Neural cell (in vitro differentiated cells): ENCODE data around the gene LSM3.

Experiments used
- EP300 ChIP-seq: fragments of 450-650 bp; conservative IDR thresholded peaks from 2 replicates; pipeline ENCODE4 v1.6.1; 2014; ENCODE audit warnings: antibody characterized with exemption, mild to moderate bottlenecking, moderate library complexity; ENCODE audit not compliant: poor library complexity, severe bottlenecking
- RAD21 ChIP-seq: fragments of 450-650 bp; conservative IDR thresholded peaks from 2 replicates; pipeline ENCODE4 v1.6.1; 2014; ENCODE audit warnings: antibody characterized with exemption, mild to moderate bottlenecking, moderate library complexity
- TF ChIP-seq, protein P1 (sequence below): fragments of 450-650 bp; IDR thresholded peaks from 2 replicates; pipeline ENCODE4 v1.5.1; 2014; ENCODE audit warnings: antibody characterized with exemption, mild to moderate bottlenecking, moderate library complexity; ENCODE audit not compliant: poor library complexity, severe bottlenecking
- TF ChIP-seq, protein P2 (sequence below): IDR thresholded peaks from 2 replicates; pipeline ENCODE4 v1.6.1; 2012; ENCODE audit warnings: borderline replicate concordance

DNA sequence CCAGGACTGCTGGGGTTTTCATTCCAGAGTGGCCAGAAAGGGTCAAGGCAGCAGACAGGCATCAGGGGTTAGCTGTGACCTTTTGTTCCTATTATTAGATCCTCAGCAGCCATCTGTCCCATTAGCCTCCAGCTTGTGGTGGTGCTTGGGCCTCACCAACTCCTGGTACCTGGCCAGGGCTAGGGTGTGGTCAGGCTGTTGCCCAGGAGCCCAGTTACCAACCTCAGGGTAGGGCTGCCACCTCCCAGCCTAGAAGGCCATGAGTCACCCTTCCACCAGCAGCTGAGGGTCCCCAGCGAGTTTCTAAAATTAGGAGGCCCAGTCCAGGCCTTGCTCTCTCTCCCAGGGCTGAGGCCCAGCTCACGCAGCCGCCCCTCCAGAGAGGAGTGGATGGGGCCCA lies 41.6 kb upstream of the LSM3 start:
- TF ChIP-seq, protein P1, sequence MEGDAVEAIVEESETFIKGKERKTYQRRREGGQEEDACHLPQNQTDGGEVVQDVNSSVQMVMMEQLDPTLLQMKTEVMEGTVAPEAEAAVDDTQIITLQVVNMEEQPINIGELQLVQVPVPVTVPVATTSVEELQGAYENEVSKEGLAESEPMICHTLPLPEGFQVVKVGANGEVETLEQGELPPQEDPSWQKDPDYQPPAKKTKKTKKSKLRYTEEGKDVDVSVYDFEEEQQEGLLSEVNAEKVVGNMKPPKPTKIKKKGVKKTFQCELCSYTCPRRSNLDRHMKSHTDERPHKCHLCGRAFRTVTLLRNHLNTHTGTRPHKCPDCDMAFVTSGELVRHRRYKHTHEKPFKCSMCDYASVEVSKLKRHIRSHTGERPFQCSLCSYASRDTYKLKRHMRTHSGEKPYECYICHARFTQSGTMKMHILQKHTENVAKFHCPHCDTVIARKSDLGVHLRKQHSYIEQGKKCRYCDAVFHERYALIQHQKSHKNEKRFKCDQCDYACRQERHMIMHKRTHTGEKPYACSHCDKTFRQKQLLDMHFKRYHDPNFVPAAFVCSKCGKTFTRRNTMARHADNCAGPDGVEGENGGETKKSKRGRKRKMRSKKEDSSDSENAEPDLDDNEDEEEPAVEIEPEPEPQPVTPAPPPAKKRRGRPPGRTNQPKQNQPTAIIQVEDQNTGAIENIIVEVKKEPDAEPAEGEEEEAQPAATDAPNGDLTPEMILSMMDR: no peak
- TF ChIP-seq EP300: no peak
- TF ChIP-seq, protein P2, sequence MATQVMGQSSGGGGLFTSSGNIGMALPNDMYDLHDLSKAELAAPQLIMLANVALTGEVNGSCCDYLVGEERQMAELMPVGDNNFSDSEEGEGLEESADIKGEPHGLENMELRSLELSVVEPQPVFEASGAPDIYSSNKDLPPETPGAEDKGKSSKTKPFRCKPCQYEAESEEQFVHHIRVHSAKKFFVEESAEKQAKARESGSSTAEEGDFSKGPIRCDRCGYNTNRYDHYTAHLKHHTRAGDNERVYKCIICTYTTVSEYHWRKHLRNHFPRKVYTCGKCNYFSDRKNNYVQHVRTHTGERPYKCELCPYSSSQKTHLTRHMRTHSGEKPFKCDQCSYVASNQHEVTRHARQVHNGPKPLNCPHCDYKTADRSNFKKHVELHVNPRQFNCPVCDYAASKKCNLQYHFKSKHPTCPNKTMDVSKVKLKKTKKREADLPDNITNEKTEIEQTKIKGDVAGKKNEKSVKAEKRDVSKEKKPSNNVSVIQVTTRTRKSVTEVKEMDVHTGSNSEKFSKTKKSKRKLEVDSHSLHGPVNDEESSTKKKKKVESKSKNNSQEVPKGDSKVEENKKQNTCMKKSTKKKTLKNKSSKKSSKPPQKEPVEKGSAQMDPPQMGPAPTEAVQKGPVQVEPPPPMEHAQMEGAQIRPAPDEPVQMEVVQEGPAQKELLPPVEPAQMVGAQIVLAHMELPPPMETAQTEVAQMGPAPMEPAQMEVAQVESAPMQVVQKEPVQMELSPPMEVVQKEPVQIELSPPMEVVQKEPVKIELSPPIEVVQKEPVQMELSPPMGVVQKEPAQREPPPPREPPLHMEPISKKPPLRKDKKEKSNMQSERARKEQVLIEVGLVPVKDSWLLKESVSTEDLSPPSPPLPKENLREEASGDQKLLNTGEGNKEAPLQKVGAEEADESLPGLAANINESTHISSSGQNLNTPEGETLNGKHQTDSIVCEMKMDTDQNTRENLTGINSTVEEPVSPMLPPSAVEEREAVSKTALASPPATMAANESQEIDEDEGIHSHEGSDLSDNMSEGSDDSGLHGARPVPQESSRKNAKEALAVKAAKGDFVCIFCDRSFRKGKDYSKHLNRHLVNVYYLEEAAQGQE: no peak
- TF ChIP-seq RAD21: no peak
